HepG2 (cell line): ENCODE data around the gene MAGT1. TPM values are rescaled to one million over a fixed set of nuclear protein-coding genes. Genes with fewer than 3 reads are reported as not detected.

ENCODE experiments used
- ATAC-seq: fragments of 200-7000 bp; cut with Tn5 transposase; 3 replicates; pipeline ENCODE4 v1.9.1; 2020; ENCODE audit warnings: mild to moderate bottlenecking, moderate library complexity
- BruUV-seq: library from RNA; stranded (reverse); fragments of 400-500 nt; replicated peaks from 2 replicates; lab custom pipeline; 2021; lab: Mats Ljungman, UMichigan
- CTCF ChIA-PET: fragments of 300-600 bp; formaldehyde crosslinking; extraction: SDS; loops from one replicate; lab custom pipeline; 2021; ENCODE audit warnings: low total read pairs, inconsistent platforms, low intra/inter-chr PET ratio; lab: Yijun Ruan, JAX
- POLR2A ChIA-PET: fragments of 350-600 bp; sonication (Branson Sonifier 250); formaldehyde crosslinking; loops from one replicate; lab custom pipeline; 2020; ENCODE audit warnings: antibody characterized with exemption, inconsistent platforms; lab: Yijun Ruan, JAX
- DNase-seq: peaks from one replicate; pipeline ENCODE4 v3.0.0-alpha.2; 2015; ENCODE audit warnings: low spot score
- FAIRE-seq: peaks from 3 replicates; lab custom pipeline; 2011; peaks lifted over from hg19 to GRCh38; lab: Jason Lieb, UNC
- H2AFZ ChIP-seq: one replicate; pipeline ENCODE4 v1.6.1; 2011; ENCODE audit warnings: low read length, inconsistent platforms
- H3K27ac ChIP-seq: fragments of 300-600 bp; 3 replicates; pipeline ENCODE4 v1.8.0; 2011; ENCODE audit warnings: mixed run types, mild to moderate bottlenecking, mixed read lengths, low read length, inconsistent platforms; ENCODE audit not compliant: insufficient read depth; ENCODE audit errors: extremely low read length
- H3K27me3 ChIP-seq, 2 experiments: fragments of 200-600 bp in 1 of 2; 2 replicates in 1 of 2; 3 replicates in 1 of 2; pipeline versions ENCODE4 v1.6.0 to v1.8.0; 2011; ENCODE audit warnings: low read length in 2 of 2, mild to moderate bottlenecking in 2 of 2, moderate library complexity in 2 of 2, inconsistent platforms in 1 of 2; ENCODE audit not compliant: insufficient read depth in 2 of 2, control insufficient read depth in 1 of 2
- H3K36me3 ChIP-seq, 2 experiments: fragments of 200-600 bp in 1 of 2; replicated peaks in 1 of 2; 2 replicates in 1 of 2; 3 replicates in 1 of 2; pipeline versions ENCODE4 v1.5.1 to v1.8.0; 2011; ENCODE audit warnings: low read length in 2 of 2, inconsistent platforms in 1 of 2; ENCODE audit not compliant: insufficient read depth in 2 of 2, control insufficient read depth in 1 of 2
- H3K4me1 ChIP-seq: 2 replicates; pipeline ENCODE4 v1.5.1; 2012; ENCODE audit warnings: low read length, inconsistent platforms; ENCODE audit not compliant: insufficient read depth
- H3K4me2 ChIP-seq: 2 replicates; pipeline ENCODE4 v1.6.0; 2011; ENCODE audit warnings: low read depth, low read length, inconsistent platforms
- H3K4me3 ChIP-seq, 3 experiments: fragments of 200-600 bp in 1 of 3; sonication (generic), shearing (Covaris generic) in 1 of 3; replicated peaks in 1 of 3; 2 replicates each; pipeline ENCODE4 v1.5.1; 2011 to 2016; ENCODE audit warnings: low read length in 3 of 3, inconsistent platforms in 2 of 3, low read depth in 2 of 3, mild to moderate bottlenecking in 2 of 3, control low read depth in 1 of 3, mixed read lengths in 1 of 3; ENCODE audit not compliant: insufficient read depth in 1 of 3
- H3K79me2 ChIP-seq: one replicate; pipeline ENCODE4 v1.6.1; 2011; ENCODE audit warnings: low read length, inconsistent platforms; ENCODE audit not compliant: insufficient read depth
- H3K9ac ChIP-seq: 2 replicates; pipeline ENCODE4 v1.6.0; 2011; ENCODE audit warnings: mild to moderate bottlenecking, low read depth, low read length, inconsistent platforms; ENCODE audit not compliant: insufficient read depth
- H3K9me3 ChIP-seq: 2 replicates; pipeline ENCODE4 v1.5.1; 2012; ENCODE audit warnings: mild to moderate bottlenecking, low read length
- H4K20me1 ChIP-seq: 2 replicates; pipeline ENCODE4 v1.6.0; 2011; ENCODE audit warnings: inconsistent platforms, mild to moderate bottlenecking, low read length, moderate library complexity; ENCODE audit not compliant: insufficient read depth
- ETV6 ChIP-seq: sonication (generic); formaldehyde crosslinking; conservative IDR thresholded peaks from 2 replicates; pipeline ENCODE4 v1.4.0; 2020; ENCODE audit warnings: missing genetic modification reagents
- PHB2 ChIP-seq: fragments of 450-650 bp; IDR thresholded peaks from 2 replicates; pipeline ENCODE4 v1.6.1; 2018; ENCODE audit not compliant: partially characterized antibody
- PHF8 ChIP-seq: sonication (generic); formaldehyde crosslinking; IDR thresholded peaks from 2 replicates; pipeline ENCODE4 v1.5.0; 2020; ENCODE audit warnings: missing genetic modification reagents
- RFX5 ChIP-seq: IDR thresholded peaks from 2 replicates; pipeline ENCODE4 v1.6.1; 2011; ENCODE audit warnings: low read depth, low read length, improper control_type of control experiment
- SATB2 ChIP-seq: sonication (generic); formaldehyde crosslinking; IDR thresholded peaks from 2 replicates; pipeline ENCODE4 v1.5.0; 2020; ENCODE audit warnings: missing genetic modification reagents
- SNAPC2 ChIP-seq: sonication (generic); formaldehyde crosslinking; IDR thresholded peaks from 2 replicates; pipeline ENCODE4 v1.8.1; 2022; ENCODE audit warnings: mild to moderate bottlenecking, missing genetic modification reagents
- ZNF367 ChIP-seq: sonication (generic); formaldehyde crosslinking; IDR thresholded peaks from 2 replicates; pipeline ENCODE4 v1.4.0; 2020; ENCODE audit warnings: missing genetic modification reagents, borderline replicate concordance
- ZNF496 ChIP-seq: sonication (generic); formaldehyde crosslinking; IDR thresholded peaks from 2 replicates; pipeline ENCODE4 v1.8.1; 2023; ENCODE audit warnings: mild to moderate bottlenecking, moderate library complexity, missing genetic modification reagents; ENCODE audit not compliant: insufficient replicate concordance
- ZNF605 ChIP-seq: sonication (generic); formaldehyde crosslinking; IDR thresholded peaks from 2 replicates; pipeline ENCODE4 v1.8.0; 2022; ENCODE audit warnings: mild to moderate bottlenecking, missing genetic modification reagents
- ZNF788 ChIP-seq: sonication (generic); formaldehyde crosslinking; IDR thresholded peaks from 2 replicates; pipeline ENCODE4 v1.5.0; 2020; ENCODE audit warnings: mild to moderate bottlenecking, missing genetic modification reagents, borderline replicate concordance
- WGBS: methylation state at CpG from one replicate; pipeline ENCODE4 v1.1.6; 2017; ENCODE audit warnings: low lambda C conversion rate; 5-methylcytosine and 5-hydroxymethylcytosine counted together
- in situ Hi-C: cut with HindIII; loops from 2 replicates; pipeline ENCODE4 v1.10.0; 2017; ENCODE audit warnings: low pct_unique_long_range_greater_than_20kb; ENCODE audit not compliant: extremely low pct_ligation_motif_present
- intact Hi-C: fragments of 100-400 bp; cut with micrococcal nuclease; formaldehyde crosslinking; loops from one replicate; pipeline ENCODE4 v1.10.0; 2022; ENCODE audit not compliant: unreplicated experiment
- polyA plus RNA-seq, 8 experiments: library from polyadenylated mRNA; depleted of rRNA in 3 of 8; stranded (reverse) in 7 of 8; unstranded in 1 of 8; fragments of >200 nt; fragmentation: Illumina TruSeq in 4 of 8; extraction: Trizol in 4 of 8; gene quantifications; 2 replicates each; pipeline versions ENCODE4 v1.2.1 to v1.2.3, GENCODE V29; 2011 to 2016; ENCODE audit warnings: low read depth in 4 of 8, missing spikeins in 1 of 8, mixed read lengths in 1 of 8; ENCODE audit not compliant: insufficient read depth in 1 of 8
- total RNA-seq, 5 experiments: library from RNA; depleted of rRNA; stranded (reverse); fragments of >200 nt; fragmentation: Illumina TruSeq; extraction: Trizol; gene quantifications; 2 replicates each; pipeline ENCODE4 v1.2.3, GENCODE V29; 2016; ENCODE audit warnings: low read depth in 1 of 5
- TF ChIP-seq, protein P1 (sequence below): IDR thresholded peaks from 2 replicates; pipeline ENCODE4 v1.6.1; 2016; ENCODE audit warnings: missing compliant biosample characterization, missing genetic modification reagents, borderline replicate concordance
- TF ChIP-seq, protein P2 (sequence below): sonication (generic); formaldehyde crosslinking; IDR thresholded peaks from 2 replicates; pipeline ENCODE4 v1.4.0; 2020; ENCODE audit warnings: missing genetic modification reagents
- TF ChIP-seq, protein P3 (sequence below): sonication (generic); formaldehyde crosslinking; IDR thresholded peaks from 2 replicates; pipeline ENCODE4 v1.4.0; 2020; ENCODE audit warnings: missing genetic modification reagents
- TF ChIP-seq, protein P4 (sequence below): sonication (generic); formaldehyde crosslinking; IDR thresholded peaks from 2 replicates; pipeline ENCODE4 v1.5.0; 2020; ENCODE audit warnings: mild to moderate bottlenecking, missing genetic modification reagents
- TF ChIP-seq, protein P5 (sequence below): sonication (generic); formaldehyde crosslinking; IDR thresholded peaks from 2 replicates; pipeline ENCODE4 v1.8.1; 2022; ENCODE audit warnings: low read depth, mild to moderate bottlenecking, missing genetic modification reagents

MAGT1 gene
- total and polyA plus RNA-seq, 2 of the 13 experiments (the other 11 are each of a cell fraction or from before 2014, with no cell fraction given): 38.0 to 75.0 TPM

DNA sequence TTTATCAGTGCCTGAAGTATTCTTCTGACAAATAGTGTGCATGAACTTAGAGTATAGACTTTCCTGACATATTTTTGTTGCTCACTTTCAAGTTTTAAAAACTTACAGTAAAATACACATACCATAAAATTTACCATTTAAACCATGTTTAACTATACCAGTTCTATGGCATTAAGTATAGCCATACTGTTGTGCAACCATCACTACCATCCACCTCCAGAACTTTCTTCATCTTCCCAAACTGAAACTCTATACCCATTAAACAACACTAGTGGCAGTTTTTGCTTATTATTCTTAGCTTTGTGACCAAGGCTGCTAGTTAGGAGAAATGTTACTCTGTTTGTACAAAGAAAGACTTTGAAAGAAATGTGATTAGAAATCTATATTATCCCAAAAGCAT is 41.1 kb upstream of the MAGT1 start (continued):
- no peak for TF ChIP-seq ETV6
- TF ChIP-seq, protein P1, sequence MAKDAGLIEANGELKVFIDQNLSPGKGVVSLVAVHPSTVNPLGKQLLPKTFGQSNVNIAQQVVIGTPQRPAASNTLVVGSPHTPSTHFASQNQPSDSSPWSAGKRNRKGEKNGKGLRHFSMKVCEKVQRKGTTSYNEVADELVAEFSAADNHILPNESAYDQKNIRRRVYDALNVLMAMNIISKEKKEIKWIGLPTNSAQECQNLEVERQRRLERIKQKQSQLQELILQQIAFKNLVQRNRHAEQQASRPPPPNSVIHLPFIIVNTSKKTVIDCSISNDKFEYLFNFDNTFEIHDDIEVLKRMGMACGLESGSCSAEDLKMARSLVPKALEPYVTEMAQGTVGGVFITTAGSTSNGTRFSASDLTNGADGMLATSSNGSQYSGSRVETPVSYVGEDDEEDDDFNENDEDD: no peak
- TF ChIP-seq RFX5: no peak

DNA sequence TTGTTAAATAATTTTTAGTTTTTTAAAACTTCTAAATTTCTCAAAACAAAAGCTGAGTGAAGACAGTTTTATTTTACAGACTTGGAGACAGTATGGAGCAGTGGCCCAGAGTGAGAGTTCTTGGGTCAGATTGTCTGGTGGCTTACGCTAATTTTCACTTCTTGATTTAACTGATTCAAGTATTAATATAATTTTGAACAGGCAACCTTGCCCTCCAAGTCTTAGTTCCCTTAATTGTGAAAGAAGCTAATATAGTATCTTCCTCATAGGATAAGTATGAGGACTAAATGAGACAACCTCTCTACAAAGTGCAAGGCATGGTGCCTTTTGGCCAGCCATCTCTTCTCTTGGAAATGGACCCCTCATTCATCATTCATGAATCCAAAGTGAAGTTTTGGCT is 40.7 kb upstream of the MAGT1 start:
- no peak for FAIRE-seq
- TF ChIP-seq, protein P2, sequence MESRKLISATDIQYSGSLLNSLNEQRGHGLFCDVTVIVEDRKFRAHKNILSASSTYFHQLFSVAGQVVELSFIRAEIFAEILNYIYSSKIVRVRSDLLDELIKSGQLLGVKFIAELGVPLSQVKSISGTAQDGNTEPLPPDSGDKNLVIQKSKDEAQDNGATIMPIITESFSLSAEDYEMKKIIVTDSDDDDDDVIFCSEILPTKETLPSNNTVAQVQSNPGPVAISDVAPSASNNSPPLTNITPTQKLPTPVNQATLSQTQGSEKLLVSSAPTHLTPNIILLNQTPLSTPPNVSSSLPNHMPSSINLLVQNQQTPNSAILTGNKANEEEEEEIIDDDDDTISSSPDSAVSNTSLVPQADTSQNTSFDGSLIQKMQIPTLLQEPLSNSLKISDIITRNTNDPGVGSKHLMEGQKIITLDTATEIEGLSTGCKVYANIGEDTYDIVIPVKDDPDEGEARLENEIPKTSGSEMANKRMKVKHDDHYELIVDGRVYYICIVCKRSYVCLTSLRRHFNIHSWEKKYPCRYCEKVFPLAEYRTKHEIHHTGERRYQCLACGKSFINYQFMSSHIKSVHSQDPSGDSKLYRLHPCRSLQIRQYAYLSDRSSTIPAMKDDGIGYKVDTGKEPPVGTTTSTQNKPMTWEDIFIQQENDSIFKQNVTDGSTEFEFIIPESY (CRISPR knock-in tag): no peak
- TF ChIP-seq, protein P3, sequence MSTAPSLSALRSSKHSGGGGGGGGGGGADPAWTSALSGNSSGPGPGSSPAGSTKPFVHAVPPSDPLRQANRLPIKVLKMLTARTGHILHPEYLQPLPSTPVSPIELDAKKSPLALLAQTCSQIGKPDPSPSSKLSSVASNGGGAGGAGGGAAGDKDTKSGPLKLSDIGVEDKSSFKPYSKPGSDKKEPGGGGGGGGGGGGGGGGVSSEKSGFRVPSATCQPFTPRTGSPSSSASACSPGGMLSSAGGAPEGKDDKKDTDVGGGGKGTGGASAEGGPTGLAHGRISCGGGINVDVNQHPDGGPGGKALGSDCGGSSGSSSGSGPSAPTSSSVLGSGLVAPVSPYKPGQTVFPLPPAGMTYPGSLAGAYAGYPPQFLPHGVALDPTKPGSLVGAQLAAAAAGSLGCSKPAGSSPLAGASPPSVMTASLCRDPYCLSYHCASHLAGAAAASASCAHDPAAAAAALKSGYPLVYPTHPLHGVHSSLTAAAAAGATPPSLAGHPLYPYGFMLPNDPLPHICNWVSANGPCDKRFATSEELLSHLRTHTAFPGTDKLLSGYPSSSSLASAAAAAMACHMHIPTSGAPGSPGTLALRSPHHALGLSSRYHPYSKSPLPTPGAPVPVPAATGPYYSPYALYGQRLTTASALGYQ (CRISPR knock-in tag): no peak
- TF ChIP-seq, protein P4, sequence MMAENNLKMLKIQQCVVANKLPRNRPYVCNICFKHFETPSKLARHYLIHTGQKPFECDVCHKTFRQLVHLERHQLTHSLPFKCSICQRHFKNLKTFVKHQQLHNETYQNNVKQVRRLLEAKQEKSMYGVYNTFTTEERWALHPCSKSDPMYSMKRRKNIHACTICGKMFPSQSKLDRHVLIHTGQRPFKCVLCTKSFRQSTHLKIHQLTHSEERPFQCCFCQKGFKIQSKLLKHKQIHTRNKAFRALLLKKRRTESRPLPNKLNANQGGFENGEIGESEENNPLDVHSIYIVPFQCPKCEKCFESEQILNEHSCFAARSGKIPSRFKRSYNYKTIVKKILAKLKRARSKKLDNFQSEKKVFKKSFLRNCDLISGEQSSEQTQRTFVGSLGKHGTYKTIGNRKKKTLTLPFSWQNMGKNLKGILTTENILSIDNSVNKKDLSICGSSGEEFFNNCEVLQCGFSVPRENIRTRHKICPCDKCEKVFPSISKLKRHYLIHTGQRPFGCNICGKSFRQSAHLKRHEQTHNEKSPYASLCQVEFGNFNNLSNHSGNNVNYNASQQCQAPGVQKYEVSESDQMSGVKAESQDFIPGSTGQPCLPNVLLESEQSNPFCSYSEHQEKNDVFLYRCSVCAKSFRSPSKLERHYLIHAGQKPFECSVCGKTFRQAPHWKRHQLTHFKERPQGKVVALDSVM (CRISPR knock-in tag): no peak
- TF ChIP-seq ZNF605: no peak
- TF ChIP-seq ZNF496: no peak
- TF ChIP-seq ZNF367 (CRISPR knock-in tag): no peak
- no peak for TF ChIP-seq ZNF788 (CRISPR knock-in tag)
- TF ChIP-seq SATB2 (CRISPR knock-in tag): no peak
- TF ChIP-seq PHB2: no peak
- TF ChIP-seq SNAPC2 (CRISPR knock-in tag): no peak
- no peak for TF ChIP-seq PHF8 (CRISPR knock-in tag)
- TF ChIP-seq, protein P5, sequence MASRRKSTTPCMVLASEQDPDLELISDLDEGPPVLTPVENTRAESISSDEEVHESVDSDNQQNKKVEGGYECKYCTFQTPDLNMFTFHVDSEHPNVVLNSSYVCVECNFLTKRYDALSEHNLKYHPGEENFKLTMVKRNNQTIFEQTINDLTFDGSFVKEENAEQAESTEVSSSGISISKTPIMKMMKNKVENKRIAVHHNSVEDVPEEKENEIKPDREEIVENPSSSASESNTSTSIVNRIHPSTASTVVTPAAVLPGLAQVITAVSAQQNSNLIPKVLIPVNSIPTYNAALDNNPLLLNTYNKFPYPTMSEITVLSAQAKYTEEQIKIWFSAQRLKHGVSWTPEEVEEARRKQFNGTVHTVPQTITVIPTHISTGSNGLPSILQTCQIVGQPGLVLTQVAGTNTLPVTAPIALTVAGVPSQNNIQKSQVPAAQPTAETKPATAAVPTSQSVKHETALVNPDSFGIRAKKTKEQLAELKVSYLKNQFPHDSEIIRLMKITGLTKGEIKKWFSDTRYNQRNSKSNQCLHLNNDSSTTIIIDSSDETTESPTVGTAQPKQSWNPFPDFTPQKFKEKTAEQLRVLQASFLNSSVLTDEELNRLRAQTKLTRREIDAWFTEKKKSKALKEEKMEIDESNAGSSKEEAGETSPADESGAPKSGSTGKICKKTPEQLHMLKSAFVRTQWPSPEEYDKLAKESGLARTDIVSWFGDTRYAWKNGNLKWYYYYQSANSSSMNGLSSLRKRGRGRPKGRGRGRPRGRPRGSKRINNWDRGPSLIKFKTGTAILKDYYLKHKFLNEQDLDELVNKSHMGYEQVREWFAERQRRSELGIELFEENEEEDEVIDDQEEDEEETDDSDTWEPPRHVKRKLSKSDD (CRISPR knock-in tag): no peak

More for the DNA sequence above, 40.7 kb upstream of the MAGT1 start:
- H3K9me3 ChIP-seq: no peaks in the 10 kb centered on the region
- DNase-seq: no peak
- in situ Hi-C loops: no loop called here
- no peaks in the 10 kb centered on the region for H3K4me1 ChIP-seq
- intact Hi-C loops: no loop called here
- H3K36me3 ChIP-seq: no peaks in the 10 kb centered on the region
- no peak overlapping the region for H3K9ac ChIP-seq
- BruUV-seq: no TSS peak
- WGBS: 92% methylated on average over 1 of the region's 1 CpG
- CTCF ChIA-PET: no interaction called here
- no peaks in the 10 kb centered on the region for H3K79me2 ChIP-seq
- ATAC-seq: no peak
- POLR2A ChIA-PET: no interaction called here
- no peaks in the 10 kb centered on the region for H4K20me1 ChIP-seq
- no peak overlapping the region for H3K27ac ChIP-seq
- no peak overlapping the region for H3K4me2 ChIP-seq
- no peaks in the 10 kb centered on the region for H3K27me3 ChIP-seq
- no peak overlapping the region for H3K4me3 ChIP-seq
- H2AFZ ChIP-seq: no peak overlapping the region
